ENCODE data around the gene EXOC3L1. TPM values are rescaled to one million over a fixed set of nuclear protein-coding genes. Genes with fewer than 3 reads are reported as not detected.

EXOC3L1 gene
- total RNA-seq, 1 experiment from 2014 or later: not detected

- no peaks in the 10 kb centered on the region for H3K9me2 ChIP-seq (ENCODE audit: insufficient read depth)
- peaks cover 6% of the 10 kb centered on the region; the same call in 1 of the 2 replicates for H3K79me2 ChIP-seq (ENCODE audit: low read depth)
- peaks cover 39% of the 10 kb centered on the region for H3K4me1 ChIP-seq (replicated peaks; ENCODE audit: insufficient read depth)
- H4K20me1 ChIP-seq (ENCODE audit: insufficient read depth): peaks cover 2% of the 10 kb centered on the region; the same call in 1 of the 2 replicates
- 0 out of 2 replicates have a peak, but pooled peaks cover 3% of the 10 kb centered on the region for H3K36me3 ChIP-seq (ENCODE audit: low read depth)
- no peak for DNase-seq
- ChIA-PET POLR2A (ENCODE audit: unreplicated experiment) (interaction anchor here (0.6 to 0.7 kb wide), 2 partner anchors 35 to 692 kb away, joined by 3 to 4 read pairs; no protein-coding TSS in a partner anchor), CTCF (no interaction called here)
- H3K4me2 ChIP-seq: peak overlapping the region; percentile 65
- intact Hi-C loops (cut with micrococcal nuclease; ENCODE audit: unreplicated experiment): loop anchor here (2.0 kb wide), 1 partner anchor 41 kb away; the partner anchor contains the start of gene FHOD1
- no peaks in the 10 kb centered on the region for H3K9me3 ChIP-seq (ENCODE audit: insufficient read depth, low read depth)
- peaks cover 45% of the 10 kb centered on the region for H3F3A ChIP-seq (ENCODE audit: insufficient read depth, low read depth)
- no peak for TF ChIP-seq CTCF (conservative IDR thresholded peaks at IDR 0.05)
- no peak for TF ChIP-seq EZH2 (IDR thresholded peaks at IDR 0.05; ENCODE audit: low read depth)
- no peak overlapping the region for H3K4me3 ChIP-seq
- no TSS peak for BruUV-seq (replicated peaks)
- H3K27me3 ChIP-seq (ENCODE audit: insufficient read depth, low read depth): no peaks in the 10 kb centered on the region
- peak overlapping the region; percentile 64 for H3K27ac ChIP-seq
- no peak overlapping the region for H2AFZ ChIP-seq
These were observed 16.3 kb upstream of the EXOC3L1 start for GRCh38 chr16:67206129-67206837.

GRCh38 chr16:67204076-67204475 lies 14.1 kb upstream of the EXOC3L1 start:
- DNase-seq: no peak
- intact Hi-C loops (cut with micrococcal nuclease; ENCODE audit: unreplicated experiment): no loop called here
- no TSS peak for BruUV-seq (replicated peaks)
- H3K4me3 ChIP-seq: no peak overlapping the region
- peaks cover 45% of the 10 kb centered on the region for H3F3A ChIP-seq (ENCODE audit: insufficient read depth, low read depth)
- 0 out of 2 replicates have a peak, but pooled peaks cover 3% of the 10 kb centered on the region for H3K36me3 ChIP-seq (ENCODE audit: low read depth)
- no peaks in the 10 kb centered on the region for H3K27me3 ChIP-seq (ENCODE audit: insufficient read depth, low read depth)
- no peak overlapping the region for H3K4me2 ChIP-seq
- peaks cover 4% of the 10 kb centered on the region; the same call in 1 of the 2 replicates for H4K20me1 ChIP-seq (ENCODE audit: insufficient read depth)
- no peaks in the 10 kb centered on the region for H3K9me2 ChIP-seq (ENCODE audit: insufficient read depth)
- H2AFZ ChIP-seq: no peak overlapping the region
- H3K27ac ChIP-seq: no peak overlapping the region
- TF ChIP-seq CTCF (conservative IDR thresholded peaks at IDR 0.05) (no peak), EZH2 (IDR thresholded peaks at IDR 0.05; ENCODE audit: low read depth) (no peak)
- H3K9me3 ChIP-seq (ENCODE audit: insufficient read depth, low read depth): no peaks in the 10 kb centered on the region
- POLR2A ChIA-PET (ENCODE audit: unreplicated experiment): no interaction called here
- peaks cover 44% of the 10 kb centered on the region for H3K4me1 ChIP-seq (replicated peaks; ENCODE audit: insufficient read depth)
- CTCF ChIA-PET: no interaction called here
- H3K79me2 ChIP-seq (ENCODE audit: low read depth): peaks cover 16% of the 10 kb centered on the region

- H3K27me3 ChIP-seq (ENCODE audit: insufficient read depth, low read depth): no peaks in the 10 kb centered on the region
- no TSS peak for BruUV-seq (replicated peaks)
- H3F3A ChIP-seq (ENCODE audit: insufficient read depth, low read depth): peaks cover 45% of the 10 kb centered on the region
- intact Hi-C loops (cut with micrococcal nuclease; ENCODE audit: unreplicated experiment): no loop called here
- no peak overlapping the region for H2AFZ ChIP-seq
- no peaks in the 10 kb centered on the region for H3K9me2 ChIP-seq (ENCODE audit: insufficient read depth)
- H3K79me2 ChIP-seq (ENCODE audit: low read depth): peaks cover 16% of the 10 kb centered on the region
- H3K27ac ChIP-seq: no peak overlapping the region
- H3K4me3 ChIP-seq: no peak overlapping the region
- CTCF ChIA-PET: no interaction called here
- H3K9me3 ChIP-seq (ENCODE audit: insufficient read depth, low read depth): no peaks in the 10 kb centered on the region
- H3K36me3 ChIP-seq (ENCODE audit: low read depth): 0 out of 2 replicates have a peak, but pooled peaks cover 3% of the 10 kb centered on the region
- POLR2A ChIA-PET (ENCODE audit: unreplicated experiment): interaction anchor here (0.5 kb wide), 1 partner anchor 39 kb away, joined by 4 read pairs; no protein-coding TSS in a partner anchor
- H3K4me2 ChIP-seq: no peak overlapping the region
- TF ChIP-seq CTCF (conservative IDR thresholded peaks at IDR 0.05) (no peak), EZH2 (IDR thresholded peaks at IDR 0.05; ENCODE audit: low read depth) (no peak)
- DNase-seq: no peak
- H3K4me1 ChIP-seq (replicated peaks; ENCODE audit: insufficient read depth): peaks cover 44% of the 10 kb centered on the region
- H4K20me1 ChIP-seq (ENCODE audit: insufficient read depth): peaks cover 5% of the 10 kb centered on the region; the same call in 1 of the 2 replicates
These were observed 13.1 kb upstream of the EXOC3L1 start for GRCh38 chr16:67202956-67203493.

Data from PC-9 (cell line).